HuH-7 (cell line): ENCODE data around the gene KIF25.
A peak's percentile ranks its signal among the peaks of the same experiment; 100 is the strongest.
"Not testable (repeated sequence)": the region's sequence is repeated elsewhere in the genome, so short reads cannot be mapped to it uniquely, and the experiment has no call there.

Experiments used
- DNase-seq: peaks from one replicate; pipeline ENCODE4 v3.0.0; 2011; ENCODE audit warnings: low spot score

The KIF25 gene

GRCh38 chr6:167995731-167996151, 1.7 kb upstream of the KIF25 start:
- no peak for DNase-seq

GRCh38 chr6:167996424-167997199, 859 bp upstream of the KIF25 start:
- no peak for DNase-seq

- DNase-seq, result no peak
Measured at GRCh38 chr6:167998215-167998614, 744 bp downstream of the KIF25 start.

- DNase-seq, result no peak
Measured at GRCh38 chr6:168000198-168001028, 2.9 kb downstream of the KIF25 start.

GRCh38 chr6:168001029-168001332, 3.5 kb downstream of the KIF25 start:
- DNase-seq, result no peak

GRCh38 chr6:168001514-168001913, 4.0 kb downstream of the KIF25 start:
- not testable (repeated sequence) for DNase-seq

GRCh38 chr6:168002804-168003203, 5.3 kb downstream of the KIF25 start:
- DNase-seq, result no peak

GRCh38 chr6:168004023-168004422, 6.6 kb downstream of the KIF25 start:
- DNase-seq, result no peak

- DNase-seq, result no peak
Measured at GRCh38 chr6:168004945-168005344, 7.5 kb downstream of the KIF25 start.

- DNase-seq, result no peak
Measured at GRCh38 chr6:168005796-168006195, 8.3 kb downstream of the KIF25 start.

GRCh38 chr6:168007592-168008338, 10.3 kb downstream of the KIF25 start:
- peak; percentile 60 for DNase-seq

- DNase-seq, result no peak
Measured at GRCh38 chr6:168009331-168009730, 11.9 kb downstream of the KIF25 start.

- no peak for DNase-seq
Measured at GRCh38 chr6:168011291-168011690, 13.8 kb downstream of the KIF25 start.

GRCh38 chr6:168012431-168013249, 15.2 kb downstream of the KIF25 start:
- no peak for DNase-seq

- DNase-seq, result no peak
Measured at GRCh38 chr6:168013250-168013915, 15.9 kb downstream of the KIF25 start.

GRCh38 chr6:168014428-168014827, 17.0 kb downstream of the KIF25 start:
- DNase-seq, result no peak

- DNase-seq, result no peak
Measured at GRCh38 chr6:168015009-168015408, 17.5 kb downstream of the KIF25 start.

- peak; percentile 66 for DNase-seq
Measured at GRCh38 chr6:168015482-168016175, 18.2 kb downstream of the KIF25 start.

GRCh38 chr6:168016176-168016620, 18.7 kb downstream of the KIF25 start:
- DNase-seq, result no peak

- DNase-seq, result no peak
Measured at GRCh38 chr6:168016721-168017525, 19.5 kb downstream of the KIF25 start.
